ENCODE measurements around the gene NEK6.

The NEK6 gene

DNA sequence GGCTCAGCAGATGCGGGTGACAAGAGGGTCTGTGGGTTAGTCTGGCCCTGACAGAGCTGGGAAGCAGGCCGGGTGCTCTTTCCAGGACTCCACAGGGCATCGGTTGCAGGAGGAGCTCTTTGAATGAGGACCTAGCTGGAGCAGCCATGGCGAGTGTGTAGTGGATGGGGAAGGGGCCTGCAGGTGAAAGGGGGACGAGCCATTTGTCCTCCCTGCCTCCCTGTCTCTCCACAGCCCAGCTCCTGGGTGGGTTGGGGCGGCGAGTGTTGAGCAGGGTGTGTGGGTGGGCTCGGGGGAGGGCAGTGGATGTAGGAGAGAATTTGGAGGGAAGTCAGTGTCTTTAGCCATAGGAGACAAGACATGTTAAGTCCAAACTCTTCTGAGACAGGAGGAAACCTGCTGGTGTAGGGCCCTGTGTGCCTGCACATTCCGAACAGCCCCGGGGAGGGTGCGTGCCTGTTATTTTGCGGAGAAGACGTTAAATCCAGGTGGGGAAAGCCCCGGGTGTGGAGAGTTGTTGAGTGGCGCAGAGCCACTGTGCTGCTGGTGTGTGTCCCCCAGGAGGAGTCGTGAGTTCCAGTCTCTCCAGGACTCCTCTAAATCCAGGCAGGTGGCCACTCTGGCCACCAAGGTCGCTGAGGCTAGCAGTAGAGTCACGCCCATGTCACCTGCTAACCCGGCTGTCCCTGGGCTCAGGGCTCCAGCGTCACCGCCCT lies 83.9 kb downstream of the NEK6 start:
- DNase-seq = no peak
- no peak for TF ChIP-seq POLR2A (IDR thresholded peaks at IDR 0.05; ENCODE audit: low read length)
- no peak for TF ChIP-seq GATA1 (IDR thresholded peaks at IDR 0.05; ENCODE audit: low read depth, low read length)

DNA sequence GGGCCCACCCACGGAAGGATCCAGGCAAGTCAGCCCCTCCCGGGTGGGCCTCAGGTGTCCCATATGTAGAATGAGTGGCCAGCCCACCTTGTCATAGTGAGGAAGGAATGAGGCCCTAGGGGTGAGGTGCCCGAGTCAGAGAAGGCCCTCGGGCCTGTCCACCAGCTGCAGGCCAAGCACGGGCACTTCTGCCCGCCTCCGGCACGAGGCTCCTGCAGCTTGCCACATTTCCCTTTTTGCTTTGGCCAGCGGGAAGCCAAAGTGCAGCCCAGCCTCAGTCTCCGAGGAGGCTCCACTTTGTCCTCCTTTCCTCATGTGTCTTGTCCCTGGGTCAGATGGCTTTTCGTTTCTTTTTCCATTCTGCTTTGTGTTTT lies 84.6 kb downstream of the NEK6 start:
- TF ChIP-seq GATA1 (IDR thresholded peaks at IDR 0.05; ENCODE audit: low read depth, low read length) = no peak
- TF ChIP-seq POLR2A (IDR thresholded peaks at IDR 0.05; ENCODE audit: low read length) = no peak
- no peak for DNase-seq

DNA sequence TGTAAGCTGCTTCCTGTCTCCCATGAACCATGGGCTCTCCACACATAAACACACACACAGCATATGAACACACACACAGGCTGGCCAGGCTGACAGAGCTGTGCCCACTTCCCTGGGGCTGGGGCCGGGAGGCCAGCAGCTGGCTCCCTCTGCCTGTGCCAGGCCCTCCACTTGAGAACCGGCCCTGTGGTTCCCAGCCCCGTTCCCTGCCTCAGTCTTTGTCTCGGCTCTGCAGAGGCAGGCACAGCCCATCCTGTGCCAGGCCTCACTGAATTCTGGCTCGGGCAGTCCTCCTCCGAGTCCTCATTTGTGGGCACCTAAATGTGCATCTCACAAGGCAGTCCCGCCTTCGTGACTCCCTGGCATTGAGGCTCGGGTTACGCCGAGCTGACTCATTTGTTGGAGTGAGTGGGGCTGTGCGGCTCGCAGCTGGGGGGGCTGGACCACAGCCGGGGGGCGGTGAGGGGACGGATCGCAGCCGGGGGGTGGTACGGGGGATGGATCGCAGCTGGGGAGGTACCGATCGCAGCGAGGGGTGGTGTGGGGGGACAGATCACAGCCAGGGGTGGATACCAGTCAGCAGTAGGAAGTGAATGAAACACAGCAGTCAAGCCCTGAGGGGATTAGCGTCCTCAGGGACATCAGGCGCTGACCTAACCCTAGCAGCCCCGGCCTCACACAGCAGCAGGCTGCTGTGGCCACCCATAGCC lies 85.2 kb downstream of the NEK6 start:
- DNase-seq = no peak
- no peak for TF ChIP-seq POLR2A (IDR thresholded peaks at IDR 0.05; ENCODE audit: low read length)

DNA sequence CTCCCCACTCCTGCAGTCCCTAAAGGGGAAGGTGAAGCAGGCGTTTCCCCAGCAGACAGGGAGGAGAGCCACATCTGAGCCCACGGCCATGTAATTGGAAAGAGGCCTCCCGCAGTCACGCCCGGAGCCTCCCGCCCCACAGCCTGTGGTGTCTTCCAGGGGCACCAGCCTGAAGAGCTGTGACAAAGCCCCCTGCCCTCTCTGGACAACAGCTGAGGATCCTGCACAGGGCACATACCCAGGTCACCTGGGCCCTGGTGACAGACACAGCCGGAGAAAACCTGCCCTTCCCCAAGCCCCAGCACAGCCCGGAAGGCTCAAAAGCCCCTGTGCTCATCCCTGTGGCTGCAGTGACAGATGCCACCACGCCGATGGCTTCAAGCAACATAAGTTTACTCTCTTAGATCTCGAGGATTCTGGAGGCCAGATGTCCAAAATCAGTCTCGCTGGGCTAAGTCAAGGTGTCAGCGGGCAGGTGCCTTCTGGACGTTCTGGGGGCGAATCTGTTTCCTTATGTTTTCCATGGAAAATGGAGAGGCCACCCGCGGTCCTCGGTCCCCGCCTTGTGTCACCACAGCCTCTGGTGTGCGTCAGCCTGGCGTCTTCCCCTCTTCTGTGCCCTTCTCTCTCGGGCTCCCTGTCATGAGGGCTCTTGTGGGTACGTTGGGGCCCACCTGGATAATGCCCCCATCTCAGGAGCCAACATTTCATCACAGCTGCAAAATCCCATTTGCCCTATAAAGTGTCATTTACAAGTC lies 86.0 kb downstream of the NEK6 start:
- no peak for DNase-seq
- TF ChIP-seq POLR2A (IDR thresholded peaks at IDR 0.05; ENCODE audit: low read length) (no peak), GATA1 (IDR thresholded peaks at IDR 0.05; ENCODE audit: low read depth, low read length) (no peak)

DNA sequence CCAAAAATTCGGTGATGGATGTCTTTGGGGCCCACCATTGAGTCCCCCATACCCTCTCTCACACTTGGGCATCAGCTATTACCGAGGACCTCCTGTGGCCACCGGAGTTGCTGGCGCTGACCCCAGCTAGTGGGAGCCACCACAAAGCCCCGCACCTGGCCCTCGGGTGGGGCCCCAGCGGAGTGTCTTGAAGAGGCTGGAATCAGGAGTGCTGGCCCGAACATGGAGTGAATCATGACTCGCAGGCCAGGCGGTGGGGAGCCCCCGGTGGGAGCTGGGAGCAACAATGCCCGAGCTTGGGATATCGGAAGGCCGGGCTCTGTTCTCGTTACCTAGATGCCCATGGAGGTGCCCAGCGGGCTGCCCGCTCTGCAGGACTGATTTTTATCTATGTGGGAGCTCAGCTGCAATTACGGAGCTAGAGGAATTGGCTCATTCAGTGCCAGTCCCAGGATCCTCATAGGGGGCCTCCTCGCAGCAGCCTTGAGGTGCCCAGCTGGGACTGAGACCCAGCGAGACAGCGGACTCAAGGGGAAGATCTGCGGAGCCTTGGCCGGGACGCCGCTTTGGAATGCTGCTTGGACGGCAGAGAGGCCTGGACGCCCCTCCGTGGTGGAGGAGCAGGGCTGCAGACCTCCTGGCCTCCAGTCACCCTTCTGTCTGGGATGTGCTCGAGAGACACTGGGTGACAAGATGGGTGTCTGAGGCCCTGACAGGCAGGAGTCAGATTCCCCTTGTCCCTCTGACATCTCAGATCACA lies 86.7 kb downstream of the NEK6 start:
- DNase-seq = no peak
- TF ChIP-seq GATA1 (IDR thresholded peaks at IDR 0.05; ENCODE audit: low read depth, low read length) (no peak), POLR2A (IDR thresholded peaks at IDR 0.05; ENCODE audit: low read length) (no peak)

DNA sequence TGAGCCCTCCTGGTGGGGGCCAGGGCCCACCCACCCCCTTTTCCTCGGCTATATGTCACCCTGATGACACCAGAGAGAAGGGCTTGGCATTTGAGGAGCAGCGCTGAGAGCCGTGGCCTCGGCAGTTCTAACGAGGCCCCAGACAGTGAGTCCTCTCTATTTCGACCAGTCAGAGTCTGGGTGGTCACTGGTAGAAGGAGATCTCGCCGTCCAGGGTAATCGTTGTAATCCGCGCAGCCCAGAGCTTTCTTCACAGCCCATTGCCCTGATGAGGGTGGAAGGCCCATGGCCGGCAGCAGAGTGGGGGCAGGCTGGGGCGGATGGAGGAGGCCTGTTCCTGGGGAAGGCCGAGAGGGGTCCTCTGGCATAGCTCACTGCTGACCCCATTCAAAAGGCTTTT lies 87.3 kb downstream of the NEK6 start:
- no peak for DNase-seq
- TF ChIP-seq POLR2A (IDR thresholded peaks at IDR 0.05; ENCODE audit: low read length) (no peak), GATA1 (IDR thresholded peaks at IDR 0.05; ENCODE audit: low read depth, low read length) (no peak)

DNA sequence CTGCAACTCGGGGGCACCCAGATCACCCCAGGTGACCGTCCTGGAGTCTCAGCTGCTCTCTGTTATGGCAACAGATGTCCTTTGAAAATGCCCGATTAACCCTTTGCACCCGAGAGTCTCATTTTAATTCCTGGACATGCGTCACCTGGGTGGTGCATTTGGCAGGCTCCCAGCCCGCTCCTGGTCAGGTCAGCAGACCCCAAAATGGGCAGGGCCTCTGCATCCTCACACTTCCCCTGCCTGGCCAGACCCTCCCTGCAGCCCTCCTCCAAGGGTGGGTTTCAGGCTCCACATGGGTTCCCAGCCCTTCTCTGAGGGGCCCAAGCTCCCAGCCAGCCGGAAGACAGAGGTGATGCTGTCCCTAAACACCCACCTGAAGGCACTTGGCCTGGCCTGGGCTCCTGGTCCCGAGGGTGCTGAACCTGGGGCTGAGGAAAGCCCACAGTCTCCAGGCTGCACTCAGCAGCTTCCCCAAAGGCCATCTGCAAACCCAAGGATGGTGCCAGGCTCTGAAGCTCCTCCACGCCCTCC lies 88.1 kb downstream of the NEK6 start:
- TF ChIP-seq GATA1 (IDR thresholded peaks at IDR 0.05; ENCODE audit: low read depth, low read length) (no peak), POLR2A (IDR thresholded peaks at IDR 0.05; ENCODE audit: low read length) (no peak)
- DNase-seq = no peak

DNA sequence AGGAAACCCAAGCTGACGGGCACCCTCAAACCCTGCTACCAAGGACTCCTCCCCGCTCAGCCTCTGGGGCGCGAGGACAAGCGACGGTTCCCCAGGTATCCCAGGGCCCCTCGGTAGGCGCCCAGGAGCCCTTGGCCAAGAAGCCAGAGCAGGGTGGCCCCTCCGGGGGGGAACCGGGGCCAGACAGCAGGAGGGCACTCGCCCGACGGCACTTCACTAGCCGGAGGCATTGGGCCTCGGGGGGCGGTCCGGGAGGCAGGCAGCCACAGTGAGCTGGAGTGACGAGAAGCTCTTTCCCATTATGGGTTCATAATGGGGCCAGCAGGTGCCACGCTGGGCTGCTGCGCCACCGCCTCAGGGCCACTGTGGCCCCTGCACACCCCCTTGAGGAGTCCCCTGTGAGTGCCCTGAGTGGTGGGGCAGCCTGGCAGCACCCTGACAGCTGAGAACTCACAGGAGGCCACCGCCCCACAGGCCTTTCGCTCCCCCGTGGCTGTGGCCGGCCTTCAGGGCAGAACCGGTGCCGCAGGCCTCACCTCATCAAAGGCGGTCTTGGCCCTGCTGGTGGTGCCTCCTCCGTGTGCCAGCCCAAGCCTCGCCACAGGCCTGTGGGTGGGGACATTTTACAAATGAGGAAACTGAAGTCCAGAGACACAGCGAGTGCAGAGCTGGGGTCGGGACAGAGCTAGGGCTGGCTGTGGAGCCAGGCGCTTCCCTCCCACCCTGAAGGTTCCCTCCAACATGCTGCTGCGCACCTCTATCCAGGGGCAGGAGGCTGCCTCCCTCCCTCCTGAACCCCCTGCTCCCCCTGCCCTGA lies 88.8 kb downstream of the NEK6 start:
- TF ChIP-seq POLR2A (IDR thresholded peaks at IDR 0.05; ENCODE audit: low read length) (no peak), GATA1 (IDR thresholded peaks at IDR 0.05; ENCODE audit: low read depth, low read length) (no peak)
- DNase-seq = no peak

DNA sequence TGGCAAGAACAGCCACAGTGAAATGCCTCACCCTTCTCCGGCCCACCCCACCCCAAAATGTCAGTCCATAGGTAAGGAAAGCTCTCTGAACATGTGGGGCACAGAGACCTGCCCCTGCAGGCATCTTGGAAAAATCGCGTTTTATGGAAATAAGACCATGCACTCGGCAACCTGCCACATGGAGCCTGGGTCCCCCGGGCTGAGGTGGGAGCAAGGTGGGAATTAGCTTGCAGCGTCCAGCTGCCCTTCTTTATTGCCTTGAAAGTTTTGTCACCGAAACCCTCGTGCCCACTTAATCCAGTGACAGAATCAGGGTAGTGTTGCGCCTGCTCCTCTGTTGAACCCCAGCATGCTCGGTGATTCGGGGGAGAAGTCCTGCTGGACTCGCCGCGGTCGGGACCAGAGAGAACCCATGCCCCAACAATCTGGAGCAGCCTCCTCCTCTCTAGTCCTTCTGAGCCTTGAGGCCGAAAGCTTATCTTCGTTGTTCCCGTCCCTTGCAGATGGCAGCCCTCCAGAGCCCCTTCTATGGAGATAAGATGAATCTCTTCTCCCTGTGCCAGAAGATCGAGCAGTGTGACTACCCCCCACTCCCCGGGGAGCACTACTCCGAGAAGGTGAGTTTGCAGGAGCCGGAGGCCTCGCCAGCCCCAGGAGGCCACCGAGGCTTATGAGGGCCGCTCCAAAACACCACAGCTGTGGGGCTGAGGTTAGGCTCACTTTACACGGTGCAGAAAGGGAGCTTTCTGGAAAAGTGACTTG lies 89.6 kb downstream of the NEK6 start:
- peak; percentile 12 to 52 for DNase-seq
- TF ChIP-seq GATA1 (IDR thresholded peaks at IDR 0.05; ENCODE audit: low read depth, low read length) (no peak), POLR2A (IDR thresholded peaks at IDR 0.05; ENCODE audit: low read length) (no peak)

DNA sequence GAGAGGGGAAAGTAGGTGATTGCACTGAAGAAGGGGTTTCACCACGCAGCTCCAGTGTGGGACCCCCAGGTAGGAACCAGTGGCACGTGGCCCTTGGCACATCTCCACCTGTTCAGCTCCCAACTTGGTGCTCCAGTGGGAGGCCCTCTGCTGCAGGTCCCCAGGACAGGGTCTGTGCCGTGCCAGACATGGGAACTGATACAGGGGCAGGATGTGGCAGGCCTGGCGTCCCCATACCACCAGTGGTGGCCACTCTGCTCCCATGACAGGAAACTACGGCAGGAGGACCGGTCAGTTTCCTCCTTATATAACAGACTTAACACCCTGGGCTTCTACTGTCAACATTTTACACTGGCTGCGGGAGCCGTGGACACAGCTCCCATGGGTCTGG lies 90.2 kb downstream of the NEK6 start:
- TF ChIP-seq POLR2A (IDR thresholded peaks at IDR 0.05; ENCODE audit: low read length) (no peak), GATA1 (IDR thresholded peaks at IDR 0.05; ENCODE audit: low read depth, low read length) (no peak)
- no peak for DNase-seq

DNA sequence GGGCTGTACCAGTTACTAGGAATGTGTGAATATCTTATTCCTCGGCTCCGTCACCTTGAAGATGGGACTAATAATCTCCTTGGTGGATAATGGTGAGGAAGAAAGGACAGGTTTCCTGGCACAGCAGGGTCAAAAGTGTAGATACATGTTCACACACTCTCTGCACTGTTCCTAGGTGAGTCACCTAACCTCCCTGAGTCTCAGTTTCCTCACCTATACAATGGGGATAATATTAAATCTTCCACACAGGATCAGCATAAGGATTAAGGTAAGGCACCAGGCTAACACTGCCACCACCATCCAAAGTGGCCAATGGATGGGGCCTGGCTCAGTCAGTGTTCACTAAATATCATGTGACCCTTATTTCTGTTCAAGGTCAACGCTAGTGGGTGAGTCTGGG lies 90.6 kb downstream of the NEK6 start:
- no peak for TF ChIP-seq GATA1 (IDR thresholded peaks at IDR 0.05; ENCODE audit: low read depth, low read length)
- no peak for TF ChIP-seq POLR2A (IDR thresholded peaks at IDR 0.05; ENCODE audit: low read length)
- no peak for DNase-seq

DNA sequence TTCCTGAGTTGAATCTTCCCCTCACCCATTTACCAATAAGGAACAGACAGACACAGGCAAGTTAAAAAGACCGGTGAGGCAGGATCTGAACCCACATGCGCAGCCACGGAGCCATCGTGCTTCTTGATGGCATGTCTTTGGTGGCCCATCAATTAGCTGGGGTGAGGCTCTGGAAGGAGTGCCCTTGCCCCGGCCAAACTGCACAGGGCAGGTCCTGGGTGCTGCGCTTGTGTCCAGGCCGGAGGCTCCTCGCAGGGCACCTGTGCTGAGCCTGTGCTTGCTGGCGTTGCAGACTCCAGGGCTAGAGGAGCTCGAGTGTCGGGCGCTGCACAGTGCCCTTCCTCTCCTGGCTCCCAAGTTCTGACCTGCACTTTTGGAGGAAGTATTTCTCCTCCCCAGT lies 91.1 kb downstream of the NEK6 start:
- TF ChIP-seq GATA1 (IDR thresholded peaks at IDR 0.05; ENCODE audit: low read depth, low read length) (no peak), POLR2A (IDR thresholded peaks at IDR 0.05; ENCODE audit: low read length) (no peak)
- DNase-seq = no peak
